ENCODE data around the gene PNKP.

DNA sequence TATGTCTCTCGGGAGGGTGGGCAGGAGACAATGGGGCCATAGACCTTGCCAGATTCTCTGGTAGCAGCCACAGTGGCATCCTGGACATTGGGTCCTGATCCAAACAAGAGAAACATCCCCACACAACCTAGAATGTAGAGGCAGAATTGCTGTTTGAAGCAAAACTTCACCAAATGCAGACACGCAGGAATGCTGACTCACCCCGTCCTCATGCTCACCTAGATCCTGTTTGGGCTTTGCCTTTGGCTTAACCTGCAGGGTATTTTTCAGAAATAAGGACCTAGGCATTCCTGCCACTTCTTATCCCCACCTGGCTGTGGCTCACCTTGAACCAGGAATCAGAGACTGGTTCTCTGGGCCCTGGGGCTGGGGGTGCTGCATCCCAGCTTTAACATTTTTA is 17.4 kb upstream of the PNKP start:
- TF ChIP-seq, protein P1, sequence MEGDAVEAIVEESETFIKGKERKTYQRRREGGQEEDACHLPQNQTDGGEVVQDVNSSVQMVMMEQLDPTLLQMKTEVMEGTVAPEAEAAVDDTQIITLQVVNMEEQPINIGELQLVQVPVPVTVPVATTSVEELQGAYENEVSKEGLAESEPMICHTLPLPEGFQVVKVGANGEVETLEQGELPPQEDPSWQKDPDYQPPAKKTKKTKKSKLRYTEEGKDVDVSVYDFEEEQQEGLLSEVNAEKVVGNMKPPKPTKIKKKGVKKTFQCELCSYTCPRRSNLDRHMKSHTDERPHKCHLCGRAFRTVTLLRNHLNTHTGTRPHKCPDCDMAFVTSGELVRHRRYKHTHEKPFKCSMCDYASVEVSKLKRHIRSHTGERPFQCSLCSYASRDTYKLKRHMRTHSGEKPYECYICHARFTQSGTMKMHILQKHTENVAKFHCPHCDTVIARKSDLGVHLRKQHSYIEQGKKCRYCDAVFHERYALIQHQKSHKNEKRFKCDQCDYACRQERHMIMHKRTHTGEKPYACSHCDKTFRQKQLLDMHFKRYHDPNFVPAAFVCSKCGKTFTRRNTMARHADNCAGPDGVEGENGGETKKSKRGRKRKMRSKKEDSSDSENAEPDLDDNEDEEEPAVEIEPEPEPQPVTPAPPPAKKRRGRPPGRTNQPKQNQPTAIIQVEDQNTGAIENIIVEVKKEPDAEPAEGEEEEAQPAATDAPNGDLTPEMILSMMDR (IDR thresholded peaks at IDR 0.05): no peak
- TF ChIP-seq POLR2A (IDR thresholded peaks at IDR 0.05): no peak

Measured in esophagus squamous epithelium (tissue), 4 donors.